H1 (cell line): ENCODE results near the gene SPANXB1. TPM values are rescaled to one million over a fixed set of nuclear protein-coding genes. Genes with fewer than 3 reads are reported as not detected.

Experiments used
- HDAC2 ChIP-seq, 2 experiments: fragments of 300-600 bp in 1 of 2; sonication (generic) in 1 of 2; IDR thresholded peaks; 2 replicates each; pipeline ENCODE4 v1.6.1; 2011 to 2012; ENCODE audit warnings: low read depth in 2 of 2, low read length in 2 of 2, mild to moderate bottlenecking in 2 of 2, moderate library complexity in 2 of 2, borderline replicate concordance in 1 of 2, inconsistent platforms in 1 of 2
- KDM1A ChIP-seq: fragments of 200-600, 300-600 bp; sonication (generic); IDR thresholded peaks from 2 replicates; pipeline ENCODE4 v1.7.1; 2016; ENCODE audit warnings: mild to moderate bottlenecking, low read length, borderline replicate concordance
- TAF7 ChIP-seq: optimal IDR thresholded peaks from 2 replicates; pipeline ENCODE3; 2011; ENCODE audit warnings: low read depth, mild to moderate bottlenecking, inconsistent platforms, low read length, moderate library complexity, borderline replicate concordance
- TEAD4 ChIP-seq: IDR thresholded peaks from 2 replicates; pipeline ENCODE4 v1.6.1; 2012; ENCODE audit warnings: low read depth, low read length, inconsistent platforms, mixed read lengths
- polyA plus RNA-seq, 7 experiments: library from polyadenylated mRNA; depleted of rRNA in 3 of 7; stranded (reverse) in 5 of 7; unstranded in 2 of 7; fragments of >200 nt in 5 of 7; fragments of 200-250 nt in 2 of 7; gene quantifications; 1 replicate in 5 of 7; 2 replicates in 1 of 7; 4 replicates in 1 of 7; pipeline versions ENCODE4 v1.2.1 to v1.2.3, GENCODE V29; 2011 to 2013; ENCODE audit warnings: missing spikeins in 2 of 7, mixed read lengths in 2 of 7
- total RNA-seq: library from RNA; stranded (reverse); fragmentation: NEBNext Ultra II Directional; extraction: Animal tissue kit (Norgen Biotek cat#: 25700); gene quantifications from 2 replicates; pipeline ENCODE4 v1.2.1, GENCODE V29; 2021

Gene SPANXB1
- total and polyA plus RNA-seq, 2 of the 8 experiments (the other 6 are each of a cell fraction or from before 2014, with no cell fraction given): 0.57 TPM; not detected in 1

DNA sequence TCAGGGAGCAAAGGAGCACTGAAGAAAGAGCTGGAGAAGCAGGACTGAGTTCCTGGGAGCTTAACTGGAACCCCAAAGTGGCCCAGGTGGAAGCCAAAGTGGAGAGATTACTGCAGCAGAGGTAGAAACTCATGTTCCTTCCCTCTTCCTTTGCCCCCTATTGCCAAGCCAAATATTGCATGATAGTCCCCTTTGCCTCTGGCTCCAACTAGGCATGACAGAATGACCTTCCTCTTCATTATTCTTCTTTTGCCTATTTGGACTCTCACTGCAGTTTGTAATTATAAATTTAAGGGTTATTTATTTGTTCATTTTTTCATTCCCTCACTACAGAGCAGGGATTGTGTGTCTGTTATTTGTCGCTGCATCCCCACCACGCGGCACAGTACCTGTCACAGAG, 22.1 kb upstream of the SPANXB1 start (continued):
- no peak for TF ChIP-seq HDAC2 (IDR thresholded peaks at IDR 0.05; ENCODE audit: borderline replicate concordance in 1 of 2, low read depth in 2 of 2, low read length in 2 of 2)
- TF ChIP-seq TAF7: no peak
- no peak for TF ChIP-seq TEAD4
- no peak for TF ChIP-seq KDM1A
